Sigmoid colon (tissue), 3 donors: ENCODE measurements around the gene RNF187.

ENCODE experiments used
- POLR2A ChIP-seq, 2 donors: fragments of 450-650 bp; IDR thresholded peaks; one replicate each; pipeline ENCODE4 v1.6.1; 2016; ENCODE audit warnings: antibody characterized with exemption in 2 of 2, mild to moderate bottlenecking in 2 of 2, moderate library complexity in 2 of 2
- TF ChIP-seq, protein P1 (sequence below), 4 experiments: fragments of 450-650 bp in 3 of 4; fragments of 200-600 bp in 1 of 4; IDR thresholded peaks; one replicate each; pipeline ENCODE4 v1.5.1; 2016 to 2019; ENCODE audit warnings: antibody characterized with exemption in 4 of 4, mild to moderate bottlenecking in 3 of 4, moderate library complexity in 2 of 4

GRCh38 chr1:228487336-228488124 lies at the start of gene RNF187:
- no peak for TF ChIP-seq POLR2A (IDR thresholded peaks at IDR 0.05)
- TF ChIP-seq, protein P1, sequence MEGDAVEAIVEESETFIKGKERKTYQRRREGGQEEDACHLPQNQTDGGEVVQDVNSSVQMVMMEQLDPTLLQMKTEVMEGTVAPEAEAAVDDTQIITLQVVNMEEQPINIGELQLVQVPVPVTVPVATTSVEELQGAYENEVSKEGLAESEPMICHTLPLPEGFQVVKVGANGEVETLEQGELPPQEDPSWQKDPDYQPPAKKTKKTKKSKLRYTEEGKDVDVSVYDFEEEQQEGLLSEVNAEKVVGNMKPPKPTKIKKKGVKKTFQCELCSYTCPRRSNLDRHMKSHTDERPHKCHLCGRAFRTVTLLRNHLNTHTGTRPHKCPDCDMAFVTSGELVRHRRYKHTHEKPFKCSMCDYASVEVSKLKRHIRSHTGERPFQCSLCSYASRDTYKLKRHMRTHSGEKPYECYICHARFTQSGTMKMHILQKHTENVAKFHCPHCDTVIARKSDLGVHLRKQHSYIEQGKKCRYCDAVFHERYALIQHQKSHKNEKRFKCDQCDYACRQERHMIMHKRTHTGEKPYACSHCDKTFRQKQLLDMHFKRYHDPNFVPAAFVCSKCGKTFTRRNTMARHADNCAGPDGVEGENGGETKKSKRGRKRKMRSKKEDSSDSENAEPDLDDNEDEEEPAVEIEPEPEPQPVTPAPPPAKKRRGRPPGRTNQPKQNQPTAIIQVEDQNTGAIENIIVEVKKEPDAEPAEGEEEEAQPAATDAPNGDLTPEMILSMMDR (IDR thresholded peaks at IDR 0.05): no peak
